PC-3 (cell line): Measurements from ENCODE around the gene CCDC24. TPM values are rescaled to one million over a fixed set of nuclear protein-coding genes. Genes with fewer than 3 reads are reported as not detected.

Experiments used
- ATAC-seq: fragments of 200-7000 bp; cut with Tn5 transposase; 2 replicates; pipeline ENCODE4 v1.9.1; 2020; ENCODE audit warnings: mild to moderate bottlenecking, moderate library complexity
- BruUV-seq: library from RNA; stranded (reverse); fragments of 400-500 nt; replicated peaks from 2 replicates; lab custom pipeline; 2021; lab: Mats Ljungman, UMichigan
- CTCF ChIA-PET: fragments of 300-600 bp; sonication (Branson Sonifier 250); formaldehyde crosslinking; loops from one replicate; lab custom pipeline; 2022; ENCODE audit warnings: antibody characterized with exemption; lab: Charles Lee
- POLR2A ChIA-PET: fragments of 300-600 bp; sonication (Branson Sonifier 250); formaldehyde crosslinking; loops from one replicate; lab custom pipeline; 2022; ENCODE audit warnings: antibody characterized with exemption; ENCODE audit not compliant: unreplicated experiment; lab: Charles Lee
- DNase-seq: peaks from one replicate; pipeline ENCODE4 v3.0.0-alpha.2; 2015
- H2AFZ ChIP-seq: fragments of 300-600 bp; sonication (generic); 2 replicates; pipeline ENCODE4 v1.6.0; 2016; ENCODE audit warnings: antibody characterized with exemption, low read length
- H3F3A ChIP-seq: fragments of 300-600 bp; sonication (generic); one replicate; pipeline ENCODE4 v1.6.0; 2017; ENCODE audit warnings: antibody characterized with exemption, low read length, control low read depth, mild to moderate bottlenecking; ENCODE audit not compliant: unreplicated experiment
- H3K27ac ChIP-seq: fragments of 300-600 bp; sonication (generic); 2 replicates; pipeline ENCODE4 v1.5.1; 2016; ENCODE audit warnings: mild to moderate bottlenecking, low read length
- H3K27me3 ChIP-seq: fragments of 300-600 bp; sonication (generic); 2 replicates; pipeline ENCODE4 v1.6.1; 2016; ENCODE audit warnings: low read length, mixed read lengths
- H3K36me3 ChIP-seq: fragments of 300-600 bp; sonication (generic); 2 replicates; pipeline ENCODE4 v1.6.1; 2016; ENCODE audit warnings: low read depth, mixed run types, low read length, mixed read lengths
- H3K4me1 ChIP-seq: fragments of 300-600 bp; sonication (generic); 2 replicates; pipeline ENCODE4 v1.5.1; 2016; ENCODE audit warnings: low read length; ENCODE audit not compliant: insufficient read depth
- H3K4me2 ChIP-seq: fragments of 300-600 bp; sonication (generic); 2 replicates; pipeline ENCODE4 v1.6.0; 2016; ENCODE audit warnings: low read length
- H3K4me3 ChIP-seq: fragments of 300-600 bp; sonication (generic); 2 replicates; pipeline ENCODE4 v1.5.1; 2016; ENCODE audit warnings: mild to moderate bottlenecking, low read length, mixed read lengths
- H3K79me2 ChIP-seq: fragments of 300-600 bp; sonication (generic); 2 replicates; pipeline ENCODE4 v1.6.1; 2017; ENCODE audit warnings: low read length, mixed read lengths
- H3K9ac ChIP-seq: fragments of 300-600 bp; sonication (generic); 2 replicates; pipeline ENCODE4 v1.6.0; 2016; ENCODE audit warnings: mild to moderate bottlenecking, low read length
- H3K9me2 ChIP-seq: fragments of 300-600 bp; sonication (generic); replicated peaks from 2 replicates; pipeline ENCODE4 v1.6.1; 2016; ENCODE audit warnings: mixed run types, low read length, mixed read lengths
- H3K9me3 ChIP-seq: fragments of 300-600 bp; sonication (generic); 2 replicates; pipeline ENCODE4 v1.6.1; 2016; ENCODE audit warnings: low read length, mixed read lengths
- H4K20me1 ChIP-seq: fragments of 300-600 bp; sonication (generic); 2 replicates; pipeline ENCODE4 v1.6.1; 2016; ENCODE audit warnings: low read length, mixed read lengths
- CTCF ChIP-seq: fragments of 300-600 bp; sonication (generic); conservative IDR thresholded peaks from 2 replicates; pipeline ENCODE4 v1.5.1; 2017; ENCODE audit warnings: antibody characterized with exemption, low read depth, mild to moderate bottlenecking, low read length
- EZH2 ChIP-seq: fragments of 300-600 bp; sonication (generic); IDR thresholded peaks from one replicate; pipeline ENCODE4 v1.6.1; 2017; ENCODE audit warnings: antibody characterized with exemption, mild to moderate bottlenecking, low read length; ENCODE audit not compliant: unreplicated experiment
- EZH2phosphoT487 ChIP-seq: fragments of 300-600 bp; sonication (generic); IDR thresholded peaks from 2 replicates; pipeline ENCODE4 v1.6.1; 2018; ENCODE audit warnings: mild to moderate bottlenecking, antibody characterized with exemption, low read length, borderline replicate concordance
- intact Hi-C: fragments of 100-400 bp; cut with micrococcal nuclease; formaldehyde crosslinking; loops from 2 replicates; pipeline ENCODE4 v1.9.0; 2023
- total RNA-seq: library from RNA; depleted of rRNA; stranded (reverse); fragments of >200 nt; gene quantifications from 2 replicates; pipeline ENCODE4 v1.2.3, GENCODE V29; 2014

Gene CCDC24
- total RNA-seq, 1 experiment from 2014 or later, result 10.1 TPM

- ChIA-PET POLR2A (interaction anchor here (1.2 kb wide), 1 partner anchor 42 kb away, joined by 3 read pairs; no protein-coding TSS in a partner anchor), CTCF (no interaction called here)
- peaks cover 28% of the 10 kb centered on the region for H3K36me3 ChIP-seq
- H2AFZ ChIP-seq, result no peak overlapping the region
- no peak for DNase-seq
- BruUV-seq, result no TSS peak
- H3K4me3 ChIP-seq, result peak overlapping the region; percentile 99; the same call in 1 of the 2 replicates
- TF ChIP-seq EZH2 (no peak), EZH2phosphoT487 (no peak), CTCF (no peak)
- peaks cover 26% of the 10 kb centered on the region for H3K4me1 ChIP-seq
- H3F3A ChIP-seq, result no peaks in the 10 kb centered on the region
- no peak for ATAC-seq
- no peaks in the 10 kb centered on the region for H3K9me2 ChIP-seq
- H3K4me2 ChIP-seq, result peak overlapping the region; percentile 88
- H4K20me1 ChIP-seq, result peaks cover 8% of the 10 kb centered on the region; the same call in 1 of the 2 replicates
- intact Hi-C loops, result no loop called here
- H3K79me2 ChIP-seq, result peaks cover 37% of the 10 kb centered on the region
- no peaks in the 10 kb centered on the region for H3K9me3 ChIP-seq
- H3K27me3 ChIP-seq, result no peaks in the 10 kb centered on the region
- no peak overlapping the region for H3K9ac ChIP-seq
- no peak overlapping the region for H3K27ac ChIP-seq
These were observed 19.9 kb upstream of the CCDC24 start for GRCh38 chr1:43971336-43971980.

- no peaks in the 10 kb centered on the region for H3F3A ChIP-seq
- H3K9me3 ChIP-seq, result no peaks in the 10 kb centered on the region
- H3K9ac ChIP-seq, result peak overlapping the region; percentile 95; the same call in 1 of the 2 replicates
- ChIA-PET POLR2A (no interaction called here), CTCF (no interaction called here)
- peak overlapping the region; percentile 36 for H3K27ac ChIP-seq
- peak overlapping the region; percentile 99 for H3K4me2 ChIP-seq
- no peaks in the 10 kb centered on the region for H3K27me3 ChIP-seq
- TF ChIP-seq EZH2 (no peak), CTCF (no peak), EZH2phosphoT487 (no peak)
- H3K79me2 ChIP-seq, result peaks cover 62% of the 10 kb centered on the region
- peak overlapping the region; percentile 91 for H2AFZ ChIP-seq
- ATAC-seq (peak; percentile 3), DNase-seq (no peak)
- H3K4me3 ChIP-seq, result peak overlapping the region; percentile 94
- intact Hi-C loops, result no loop called here
- peaks cover 23% of the 10 kb centered on the region; the same call in 1 of the 2 replicates for H4K20me1 ChIP-seq
- peaks cover 50% of the 10 kb centered on the region for H3K4me1 ChIP-seq
- no TSS peak for BruUV-seq
- H3K36me3 ChIP-seq, result peaks cover 36% of the 10 kb centered on the region
- H3K9me2 ChIP-seq, result no peaks in the 10 kb centered on the region
These were observed 17.4 kb upstream of the CCDC24 start for GRCh38 chr1:43973981-43974442.
